Hepatocyte (in vitro differentiated cells): ENCODE data around the gene CARD9. TPM values are rescaled to one million over a fixed set of nuclear protein-coding genes. Genes with fewer than 3 reads are reported as not detected.

Source experiments
- DNase-seq: peaks from one replicate; pipeline ENCODE4 v3.0.0-alpha.2; 2016; ENCODE audit warnings: low spot score
- H2AFZ ChIP-seq: fragments of 200-600 bp; sonication (generic); 2 replicates; pipeline ENCODE4 v1.6.0; 2016; ENCODE audit warnings: antibody characterized with exemption, mild to moderate bottlenecking
- H3K27ac ChIP-seq: fragments of 200-600 bp; sonication (generic); 2 replicates; pipeline ENCODE4 v1.5.1; 2016; ENCODE audit warnings: mild to moderate bottlenecking
- H3K27me3 ChIP-seq: fragments of 200-600 bp; sonication (generic); 2 replicates; pipeline ENCODE4 v1.6.1; 2016
- H3K36me3 ChIP-seq: fragments of 200-600 bp; sonication (generic); replicated peaks from 2 replicates; pipeline ENCODE4 v1.5.1; 2016; ENCODE audit warnings: low read depth; ENCODE audit not compliant: insufficient read depth
- H3K4me1 ChIP-seq: fragments of 200-600 bp; sonication (generic); 2 replicates; pipeline ENCODE4 v1.5.1; 2016; ENCODE audit warnings: mild to moderate bottlenecking, moderate library complexity; ENCODE audit not compliant: insufficient read depth
- H3K4me2 ChIP-seq: fragments of 200-600 bp; sonication (generic); 2 replicates; pipeline ENCODE4 v1.6.0; 2016
- H3K4me3 ChIP-seq: fragments of 200-600 bp; sonication (generic); 2 replicates; pipeline ENCODE4 v1.5.1; 2016; ENCODE audit warnings: mild to moderate bottlenecking
- H3K79me2 ChIP-seq: fragments of 200-600 bp; sonication (generic); 2 replicates; pipeline ENCODE4 v1.6.0; 2017; ENCODE audit warnings: mild to moderate bottlenecking
- H3K9me2 ChIP-seq: fragments of 200-600 bp; sonication (generic); replicated peaks from 2 replicates; pipeline ENCODE4 v1.6.0; 2017; ENCODE audit warnings: mild to moderate bottlenecking; ENCODE audit not compliant: insufficient read depth
- H3K9me3 ChIP-seq: fragments of 200-600 bp; sonication (generic); 2 replicates; pipeline ENCODE4 v1.5.1; 2016; ENCODE audit warnings: low read depth, mild to moderate bottlenecking
- H4K20me1 ChIP-seq: fragments of 200-600 bp; sonication (generic); 2 replicates; pipeline ENCODE4 v1.6.0; 2016; ENCODE audit warnings: mild to moderate bottlenecking; ENCODE audit not compliant: insufficient read depth, poor library complexity, severe bottlenecking
- EZH2 ChIP-seq: fragments of 200-600 bp; sonication (generic); IDR thresholded peaks from 2 replicates; pipeline ENCODE4 v1.6.1; 2016; ENCODE audit warnings: antibody characterized with exemption, mild to moderate bottlenecking, borderline replicate concordance
- EZH2phosphoT487 ChIP-seq: fragments of 200-600 bp; sonication (generic); IDR thresholded peaks from one replicate; pipeline ENCODE4 v1.6.1; 2018; ENCODE audit warnings: antibody characterized with exemption, mild to moderate bottlenecking, low read depth, moderate library complexity; ENCODE audit not compliant: unreplicated experiment, severe bottlenecking
- WGBS: methylation state at CpG from one replicate; pipeline ENCODE4 v1.1.6; 2016; ENCODE audit warnings: low lambda C conversion rate; ENCODE audit errors: missing lambda C conversion rate; 5-methylcytosine and 5-hydroxymethylcytosine counted together
- polyA plus RNA-seq: library from polyadenylated mRNA; unstranded; fragments of >200 nt; fragmentation: Nextera tagmentation; extraction: Ambion mirVana; gene quantifications from 2 replicates; pipeline ENCODE4 v1.2.1, GENCODE V29; 2016
- total RNA-seq: library from RNA; depleted of rRNA; stranded (reverse); fragments of >200 nt; gene quantifications from 2 replicates; pipeline ENCODE4 v1.2.3, GENCODE V29; 2014
- TF ChIP-seq, protein P1 (sequence below): fragments of 200-600 bp; sonication (generic); IDR thresholded peaks from 2 replicates; pipeline ENCODE4 v1.5.1; 2016; ENCODE audit warnings: antibody characterized with exemption, mild to moderate bottlenecking; ENCODE audit not compliant: poor library complexity

The CARD9 gene
- total and polyA plus RNA-seq, 2 experiments from 2014 or later: 0.80 to 1.5 TPM

DNA sequence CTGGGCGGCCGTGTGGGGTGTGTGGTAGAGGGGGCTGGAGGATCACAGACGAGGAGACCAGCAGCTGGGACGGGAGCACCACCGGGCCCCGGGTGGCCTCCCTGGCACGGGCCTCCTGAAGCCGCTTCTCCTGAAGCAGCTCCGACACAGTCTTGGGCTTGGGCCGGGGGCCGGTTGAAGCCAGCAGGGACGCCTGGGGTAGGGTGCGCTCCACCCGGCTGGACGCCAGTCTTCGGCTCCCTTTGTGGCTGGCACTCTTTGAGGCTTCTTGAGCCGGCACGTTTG, 5.5 kb upstream of the CARD9 start:
- over 99% methylated on average over 14 of the region's 18 CpGs for WGBS
- no peak for DNase-seq

DNA sequence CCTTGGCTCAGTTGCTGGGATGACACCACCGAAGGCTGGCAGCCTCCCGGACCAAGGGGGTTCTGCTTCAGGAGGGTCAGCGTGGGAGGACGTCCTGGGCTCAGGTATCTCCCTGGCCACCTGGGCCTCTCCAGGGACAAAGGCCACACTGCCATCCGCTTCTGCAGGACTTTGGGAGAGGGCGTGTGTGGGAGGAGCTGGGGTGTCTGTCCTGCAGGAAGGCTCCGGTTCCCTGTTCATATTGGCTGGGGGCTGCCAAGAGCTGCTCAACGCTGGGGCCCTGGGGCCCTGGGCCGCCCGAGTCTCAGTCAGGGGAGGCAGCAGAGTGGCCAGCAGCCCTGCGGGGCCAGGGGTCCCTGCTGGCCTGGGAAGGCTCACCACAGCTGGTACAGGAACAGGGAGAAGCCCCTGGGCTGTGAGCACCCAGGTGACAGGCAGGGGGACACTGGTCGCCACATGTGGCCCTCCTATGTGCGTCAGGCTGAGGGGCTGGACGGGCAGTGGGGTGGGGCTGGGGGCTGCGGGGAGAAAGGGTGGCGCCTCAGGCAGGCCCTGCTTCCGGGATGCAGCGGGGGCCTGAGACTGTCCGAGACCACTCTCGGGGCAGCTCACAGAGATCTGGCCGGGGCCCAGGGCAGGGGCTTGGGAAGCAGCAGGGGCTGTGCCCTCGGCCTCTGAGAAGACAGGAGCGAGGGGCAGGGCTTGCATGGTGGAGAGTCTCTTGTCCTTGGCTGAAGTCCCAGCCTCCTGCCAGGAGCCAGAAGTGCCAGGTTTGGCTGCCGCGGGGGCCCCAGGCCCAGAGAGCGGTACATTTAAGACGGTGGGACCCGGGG, 4.9 kb upstream of the CARD9 start:
- H4K20me1 ChIP-seq: no peaks in the 10 kb centered on the region
- H3K79me2 ChIP-seq: no peaks in the 10 kb centered on the region
- H3K36me3 ChIP-seq: no peaks in the 10 kb centered on the region
- TF ChIP-seq, protein P1, sequence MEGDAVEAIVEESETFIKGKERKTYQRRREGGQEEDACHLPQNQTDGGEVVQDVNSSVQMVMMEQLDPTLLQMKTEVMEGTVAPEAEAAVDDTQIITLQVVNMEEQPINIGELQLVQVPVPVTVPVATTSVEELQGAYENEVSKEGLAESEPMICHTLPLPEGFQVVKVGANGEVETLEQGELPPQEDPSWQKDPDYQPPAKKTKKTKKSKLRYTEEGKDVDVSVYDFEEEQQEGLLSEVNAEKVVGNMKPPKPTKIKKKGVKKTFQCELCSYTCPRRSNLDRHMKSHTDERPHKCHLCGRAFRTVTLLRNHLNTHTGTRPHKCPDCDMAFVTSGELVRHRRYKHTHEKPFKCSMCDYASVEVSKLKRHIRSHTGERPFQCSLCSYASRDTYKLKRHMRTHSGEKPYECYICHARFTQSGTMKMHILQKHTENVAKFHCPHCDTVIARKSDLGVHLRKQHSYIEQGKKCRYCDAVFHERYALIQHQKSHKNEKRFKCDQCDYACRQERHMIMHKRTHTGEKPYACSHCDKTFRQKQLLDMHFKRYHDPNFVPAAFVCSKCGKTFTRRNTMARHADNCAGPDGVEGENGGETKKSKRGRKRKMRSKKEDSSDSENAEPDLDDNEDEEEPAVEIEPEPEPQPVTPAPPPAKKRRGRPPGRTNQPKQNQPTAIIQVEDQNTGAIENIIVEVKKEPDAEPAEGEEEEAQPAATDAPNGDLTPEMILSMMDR: no peak
- TF ChIP-seq EZH2 (no peak), EZH2phosphoT487 (no peak)
- WGBS: 87% methylated on average over 19 of the region's 28 CpGs
- no peak overlapping the region for H3K27ac ChIP-seq
- no peaks in the 10 kb centered on the region for H3K9me3 ChIP-seq
- no peak overlapping the region for H2AFZ ChIP-seq
- peaks cover 3% of the 10 kb centered on the region for H3K4me1 ChIP-seq
- H3K4me3 ChIP-seq: no peak overlapping the region
- H3K27me3 ChIP-seq: no peaks in the 10 kb centered on the region
- no peak overlapping the region for H3K4me2 ChIP-seq
- H3K9me2 ChIP-seq: no peaks in the 10 kb centered on the region
- DNase-seq: no peak

More for the DNA sequence above, 5.5 kb upstream of the CARD9 start:
- H2AFZ ChIP-seq: no peak overlapping the region
- no peak overlapping the region for H3K27ac ChIP-seq
- H3K9me2 ChIP-seq: no peaks in the 10 kb centered on the region
- no peak for TF ChIP-seq EZH2
- TF ChIP-seq EZH2phosphoT487: no peak
- TF ChIP-seq, protein P1: no peak
- H3K4me1 ChIP-seq: no peaks in the 10 kb centered on the region
- H3K4me2 ChIP-seq: no peak overlapping the region
- no peaks in the 10 kb centered on the region for H4K20me1 ChIP-seq
- no peaks in the 10 kb centered on the region for H3K9me3 ChIP-seq
- H3K79me2 ChIP-seq: no peaks in the 10 kb centered on the region
- H3K36me3 ChIP-seq: no peaks in the 10 kb centered on the region
- no peaks in the 10 kb centered on the region for H3K27me3 ChIP-seq
- no peak overlapping the region for H3K4me3 ChIP-seq

DNA sequence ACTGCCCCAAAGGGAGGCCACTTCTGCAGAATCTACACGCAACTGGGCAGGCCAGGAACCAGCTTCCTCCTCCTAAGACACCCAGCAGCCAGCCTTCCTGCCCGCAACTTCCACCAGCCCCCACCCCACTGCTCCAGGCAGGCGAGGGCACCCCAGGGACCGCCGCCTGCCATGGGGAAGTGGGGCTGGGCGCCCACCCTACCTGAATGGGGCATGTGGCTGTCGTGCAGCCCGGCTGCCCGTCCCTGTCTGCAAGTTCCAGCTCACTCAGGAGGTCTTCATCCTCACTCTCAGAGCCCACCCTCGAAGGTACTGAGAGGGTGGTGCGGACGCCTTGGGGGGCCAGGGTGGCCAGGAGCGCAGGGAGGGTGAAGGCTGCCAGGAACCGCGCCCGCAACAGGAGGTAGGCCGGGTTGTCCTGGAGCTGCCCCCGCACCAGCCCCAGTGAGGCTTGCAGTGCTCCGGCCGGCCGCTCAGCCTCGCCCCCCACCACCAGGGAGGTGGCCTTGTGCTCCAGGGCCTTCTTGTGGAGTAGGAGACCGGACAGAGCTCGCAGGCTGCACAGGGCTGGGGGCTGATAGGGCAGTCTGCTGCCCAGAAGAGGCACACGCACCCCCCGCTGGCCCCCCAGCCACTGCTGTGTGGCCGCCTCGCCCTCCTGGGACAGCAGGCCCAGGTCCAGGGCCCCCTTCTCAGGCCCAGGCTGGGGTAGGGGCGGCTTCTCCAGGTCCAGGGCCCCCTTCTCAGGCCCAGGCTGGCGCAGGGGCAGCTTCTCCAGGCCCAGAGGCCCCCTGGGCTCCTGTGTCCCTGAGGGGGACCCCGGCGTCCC, 4.1 kb upstream of the CARD9 start:
- H3K4me1 ChIP-seq: peaks cover 11% of the 10 kb centered on the region
- H3K79me2 ChIP-seq: no peaks in the 10 kb centered on the region
- H3K36me3 ChIP-seq: no peaks in the 10 kb centered on the region
- H3K4me3 ChIP-seq: no peak overlapping the region
- no peaks in the 10 kb centered on the region for H3K9me2 ChIP-seq
- H2AFZ ChIP-seq: no peak overlapping the region
- 98% methylated on average over 29 of the region's 32 CpGs for WGBS
- H3K9me3 ChIP-seq: no peaks in the 10 kb centered on the region
- no peaks in the 10 kb centered on the region for H4K20me1 ChIP-seq
- no peak for TF ChIP-seq EZH2phosphoT487
- TF ChIP-seq, protein P1: no peak
- no peaks in the 10 kb centered on the region for H3K27me3 ChIP-seq
- no peak overlapping the region for H3K4me2 ChIP-seq
- no peak overlapping the region for H3K27ac ChIP-seq
- DNase-seq: no peak
